Ishikawa (cell line): ENCODE measurements around the gene BAD.

Experiments used
- CREB1 ChIP-seq: IDR thresholded peaks from 2 replicates; pipeline ENCODE4 v1.6.1; 2012; ENCODE audit warnings: low read depth
- EP300 ChIP-seq: IDR thresholded peaks from 2 replicates; pipeline ENCODE4 v1.6.1; 2012; ENCODE audit warnings: borderline replicate concordance
- NFIC ChIP-seq: IDR thresholded peaks from 2 replicates; pipeline ENCODE4 v1.6.1; 2012
- RAD21 ChIP-seq: IDR thresholded peaks from 2 replicates; pipeline ENCODE4 v1.6.1; 2012; ENCODE audit warnings: low read depth
- TAF1 ChIP-seq: IDR thresholded peaks from 2 replicates; pipeline ENCODE4 v1.6.1; 2012; ENCODE audit warnings: low read depth, mild to moderate bottlenecking
- TEAD4 ChIP-seq: IDR thresholded peaks from 2 replicates; pipeline ENCODE4 v1.6.1; 2012
- ZBTB7A ChIP-seq: IDR thresholded peaks from 2 replicates; pipeline ENCODE4 v1.6.1; 2012; ENCODE audit warnings: low read depth
- TF ChIP-seq, protein P1 (sequence below): IDR thresholded peaks from 2 replicates; pipeline ENCODE4 v1.6.1; 2012; ENCODE audit warnings: low read depth, mild to moderate bottlenecking
- TF ChIP-seq, protein P2 (sequence below): IDR thresholded peaks from 2 replicates; pipeline ENCODE4 v1.6.1; 2012
- TF ChIP-seq, protein P3 (sequence below): IDR thresholded peaks from 2 replicates; pipeline ENCODE4 v1.6.1; 2012

DNA sequence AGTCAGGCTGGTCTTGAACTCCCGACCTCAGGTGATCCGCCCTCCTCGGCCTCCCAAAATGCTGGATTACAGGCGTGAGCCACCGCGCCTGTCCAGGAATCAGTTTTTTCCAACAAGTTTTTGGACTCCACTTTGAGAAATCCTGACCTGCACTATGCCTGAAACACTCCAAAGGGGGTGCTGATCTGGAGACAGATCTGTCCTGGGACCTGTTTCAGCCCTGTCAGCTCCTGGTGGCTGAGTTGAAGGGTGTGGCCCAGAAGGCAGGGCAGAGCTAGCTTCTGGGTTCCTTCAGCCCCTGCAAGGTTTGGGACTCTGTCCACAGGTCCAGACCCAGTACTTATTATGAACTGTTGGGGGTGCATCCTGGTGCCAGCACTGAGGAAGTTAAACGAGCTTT is 52.9 kb downstream of the BAD start:
- TF ChIP-seq, protein P1, sequence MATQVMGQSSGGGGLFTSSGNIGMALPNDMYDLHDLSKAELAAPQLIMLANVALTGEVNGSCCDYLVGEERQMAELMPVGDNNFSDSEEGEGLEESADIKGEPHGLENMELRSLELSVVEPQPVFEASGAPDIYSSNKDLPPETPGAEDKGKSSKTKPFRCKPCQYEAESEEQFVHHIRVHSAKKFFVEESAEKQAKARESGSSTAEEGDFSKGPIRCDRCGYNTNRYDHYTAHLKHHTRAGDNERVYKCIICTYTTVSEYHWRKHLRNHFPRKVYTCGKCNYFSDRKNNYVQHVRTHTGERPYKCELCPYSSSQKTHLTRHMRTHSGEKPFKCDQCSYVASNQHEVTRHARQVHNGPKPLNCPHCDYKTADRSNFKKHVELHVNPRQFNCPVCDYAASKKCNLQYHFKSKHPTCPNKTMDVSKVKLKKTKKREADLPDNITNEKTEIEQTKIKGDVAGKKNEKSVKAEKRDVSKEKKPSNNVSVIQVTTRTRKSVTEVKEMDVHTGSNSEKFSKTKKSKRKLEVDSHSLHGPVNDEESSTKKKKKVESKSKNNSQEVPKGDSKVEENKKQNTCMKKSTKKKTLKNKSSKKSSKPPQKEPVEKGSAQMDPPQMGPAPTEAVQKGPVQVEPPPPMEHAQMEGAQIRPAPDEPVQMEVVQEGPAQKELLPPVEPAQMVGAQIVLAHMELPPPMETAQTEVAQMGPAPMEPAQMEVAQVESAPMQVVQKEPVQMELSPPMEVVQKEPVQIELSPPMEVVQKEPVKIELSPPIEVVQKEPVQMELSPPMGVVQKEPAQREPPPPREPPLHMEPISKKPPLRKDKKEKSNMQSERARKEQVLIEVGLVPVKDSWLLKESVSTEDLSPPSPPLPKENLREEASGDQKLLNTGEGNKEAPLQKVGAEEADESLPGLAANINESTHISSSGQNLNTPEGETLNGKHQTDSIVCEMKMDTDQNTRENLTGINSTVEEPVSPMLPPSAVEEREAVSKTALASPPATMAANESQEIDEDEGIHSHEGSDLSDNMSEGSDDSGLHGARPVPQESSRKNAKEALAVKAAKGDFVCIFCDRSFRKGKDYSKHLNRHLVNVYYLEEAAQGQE: no peak
- no peak for TF ChIP-seq TEAD4
- TF ChIP-seq CREB1: no peak
- TF ChIP-seq EP300: no peak
- TF ChIP-seq, protein P2, sequence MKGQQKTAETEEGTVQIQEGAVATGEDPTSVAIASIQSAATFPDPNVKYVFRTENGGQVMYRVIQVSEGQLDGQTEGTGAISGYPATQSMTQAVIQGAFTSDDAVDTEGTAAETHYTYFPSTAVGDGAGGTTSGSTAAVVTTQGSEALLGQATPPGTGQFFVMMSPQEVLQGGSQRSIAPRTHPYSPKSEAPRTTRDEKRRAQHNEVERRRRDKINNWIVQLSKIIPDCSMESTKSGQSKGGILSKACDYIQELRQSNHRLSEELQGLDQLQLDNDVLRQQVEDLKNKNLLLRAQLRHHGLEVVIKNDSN: no peak
- TF ChIP-seq, protein P3, sequence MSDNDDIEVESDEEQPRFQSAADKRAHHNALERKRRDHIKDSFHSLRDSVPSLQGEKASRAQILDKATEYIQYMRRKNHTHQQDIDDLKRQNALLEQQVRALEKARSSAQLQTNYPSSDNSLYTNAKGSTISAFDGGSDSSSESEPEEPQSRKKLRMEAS: no peak
- TF ChIP-seq NFIC: no peak
- TF ChIP-seq ZBTB7A: no peak
- no peak for TF ChIP-seq TAF1
- no peak for TF ChIP-seq RAD21
